Sigmoid colon (tissue), 4 donors: ENCODE results near the gene C5orf46.

Source experiments
- POLR2A ChIP-seq, 2 donors: fragments of 450-650 bp; IDR thresholded peaks; one replicate each; pipeline ENCODE4 v1.6.1; 2016; ENCODE audit warnings: antibody characterized with exemption in 2 of 2, mild to moderate bottlenecking in 2 of 2, moderate library complexity in 2 of 2
- POLR2AphosphoS5 ChIP-seq, 4 donors: sonication (generic); formaldehyde crosslinking; IDR thresholded peaks; one replicate each; pipeline ENCODE4 v1.6.1; 2017; ENCODE audit warnings: antibody characterized with exemption in 4 of 4
- TF ChIP-seq, protein P1 (sequence below), 4 experiments: fragments of 450-650 bp in 3 of 4; fragments of 200-600 bp in 1 of 4; IDR thresholded peaks; one replicate each; pipeline ENCODE4 v1.5.1; 2016 to 2019; ENCODE audit warnings: antibody characterized with exemption in 4 of 4, mild to moderate bottlenecking in 3 of 4, moderate library complexity in 2 of 4

DNA sequence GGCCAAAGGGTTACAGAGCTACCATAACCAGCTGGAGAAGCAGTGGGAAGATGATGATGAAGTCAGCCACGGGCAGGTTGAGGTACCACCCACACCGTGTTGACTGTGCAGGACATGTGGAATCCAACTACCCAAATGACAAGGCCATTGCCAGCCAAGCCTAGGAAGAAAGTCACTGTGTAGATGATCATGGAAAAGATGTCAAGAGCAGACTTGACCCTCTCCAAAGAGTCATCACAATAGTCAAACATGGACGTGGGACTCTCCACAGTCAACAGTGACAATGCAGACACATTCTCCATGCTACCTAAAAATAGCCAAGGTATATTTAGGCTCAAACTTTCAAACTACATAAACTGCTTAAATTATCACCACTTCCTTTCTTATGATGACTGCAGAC is 54.0 kb downstream of the C5orf46 start:
- TF ChIP-seq POLR2A (IDR thresholded peaks at IDR 0.05): no peak
- no peak for TF ChIP-seq POLR2AphosphoS5 (IDR thresholded peaks at IDR 0.05)
- TF ChIP-seq, protein P1, sequence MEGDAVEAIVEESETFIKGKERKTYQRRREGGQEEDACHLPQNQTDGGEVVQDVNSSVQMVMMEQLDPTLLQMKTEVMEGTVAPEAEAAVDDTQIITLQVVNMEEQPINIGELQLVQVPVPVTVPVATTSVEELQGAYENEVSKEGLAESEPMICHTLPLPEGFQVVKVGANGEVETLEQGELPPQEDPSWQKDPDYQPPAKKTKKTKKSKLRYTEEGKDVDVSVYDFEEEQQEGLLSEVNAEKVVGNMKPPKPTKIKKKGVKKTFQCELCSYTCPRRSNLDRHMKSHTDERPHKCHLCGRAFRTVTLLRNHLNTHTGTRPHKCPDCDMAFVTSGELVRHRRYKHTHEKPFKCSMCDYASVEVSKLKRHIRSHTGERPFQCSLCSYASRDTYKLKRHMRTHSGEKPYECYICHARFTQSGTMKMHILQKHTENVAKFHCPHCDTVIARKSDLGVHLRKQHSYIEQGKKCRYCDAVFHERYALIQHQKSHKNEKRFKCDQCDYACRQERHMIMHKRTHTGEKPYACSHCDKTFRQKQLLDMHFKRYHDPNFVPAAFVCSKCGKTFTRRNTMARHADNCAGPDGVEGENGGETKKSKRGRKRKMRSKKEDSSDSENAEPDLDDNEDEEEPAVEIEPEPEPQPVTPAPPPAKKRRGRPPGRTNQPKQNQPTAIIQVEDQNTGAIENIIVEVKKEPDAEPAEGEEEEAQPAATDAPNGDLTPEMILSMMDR (IDR thresholded peaks at IDR 0.05): no peak
